ENCODE results near the gene TOP3B. TPM values are rescaled to one million over a fixed set of nuclear protein-coding genes. Genes with fewer than 3 reads are reported as not detected.
A peak's percentile ranks its signal among the peaks of the same experiment; 100 is the strongest.

TOP3B gene
- total and polyA plus RNA-seq, 2 donors (not counting 1 experiment from before 2014, with no cell fraction given): 7.4 to 16.5 TPM

DNA sequence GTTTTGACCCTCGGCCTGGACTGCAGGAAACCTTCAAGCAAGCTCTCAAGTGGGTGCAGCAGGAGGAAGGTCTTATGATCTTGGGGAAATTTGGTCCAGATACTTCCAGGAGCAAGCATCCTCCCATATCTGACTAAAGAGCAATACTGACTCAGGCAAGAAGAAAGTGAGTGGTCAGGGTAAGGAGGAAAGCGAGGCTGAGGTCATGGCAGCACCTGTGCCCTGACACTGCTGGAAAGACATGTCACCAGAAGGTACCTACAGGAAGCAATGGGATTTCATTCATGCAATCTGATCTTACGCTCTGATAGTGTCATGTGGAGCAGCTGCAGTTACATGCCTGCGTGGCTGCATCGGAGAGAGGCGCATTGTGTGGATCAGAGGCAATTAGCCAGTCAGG lies 6.5 kb upstream of the TOP3B start:
- Histone ChIP-seq H3K27me3 (ENCODE audit: control insufficient read depth, insufficient read depth, low read length) (peaks cover 12% of the 10 kb centered on the region), H2AFZ (ENCODE audit: low read length) (no peak overlapping the region), H3K4me2 (ENCODE audit: extremely low read depth, insufficient read depth, low read length) (no peak overlapping the region), H3K9ac (ENCODE audit: insufficient read depth, low read length) (no peak overlapping the region), H3K79me2 (ENCODE audit: control insufficient read depth, insufficient read depth, low read length) (no peaks in the 10 kb centered on the region), H3K27ac (ENCODE audit: insufficient read depth, low read length) (no peak overlapping the region), H3K9me3 (ENCODE audit: control insufficient read depth, insufficient read depth, low read depth, low read length) (no peaks in the 10 kb centered on the region), H3K36me3 (ENCODE audit: control insufficient read depth, insufficient read depth, low read length) (no peaks in the 10 kb centered on the region), H3K4me1 (ENCODE audit: control insufficient read depth, extremely low read depth, insufficient read depth, low read length) (no peaks in the 10 kb centered on the region), H4K20me1 (ENCODE audit: control insufficient read depth, extremely low read depth, insufficient read depth, low read length) (no peaks in the 10 kb centered on the region), H3K4me3 (replicated peaks in 1 of 4; ENCODE audit: control extremely low read depth in 1 of 4, insufficient read depth in 1 of 4, low read depth in 3 of 4, low read length in 4 of 4) (no peak overlapping the region)
- no peak for DNase-seq (ENCODE audit: low read depth in 2 of 2)
- TF ChIP-seq, protein P1, sequence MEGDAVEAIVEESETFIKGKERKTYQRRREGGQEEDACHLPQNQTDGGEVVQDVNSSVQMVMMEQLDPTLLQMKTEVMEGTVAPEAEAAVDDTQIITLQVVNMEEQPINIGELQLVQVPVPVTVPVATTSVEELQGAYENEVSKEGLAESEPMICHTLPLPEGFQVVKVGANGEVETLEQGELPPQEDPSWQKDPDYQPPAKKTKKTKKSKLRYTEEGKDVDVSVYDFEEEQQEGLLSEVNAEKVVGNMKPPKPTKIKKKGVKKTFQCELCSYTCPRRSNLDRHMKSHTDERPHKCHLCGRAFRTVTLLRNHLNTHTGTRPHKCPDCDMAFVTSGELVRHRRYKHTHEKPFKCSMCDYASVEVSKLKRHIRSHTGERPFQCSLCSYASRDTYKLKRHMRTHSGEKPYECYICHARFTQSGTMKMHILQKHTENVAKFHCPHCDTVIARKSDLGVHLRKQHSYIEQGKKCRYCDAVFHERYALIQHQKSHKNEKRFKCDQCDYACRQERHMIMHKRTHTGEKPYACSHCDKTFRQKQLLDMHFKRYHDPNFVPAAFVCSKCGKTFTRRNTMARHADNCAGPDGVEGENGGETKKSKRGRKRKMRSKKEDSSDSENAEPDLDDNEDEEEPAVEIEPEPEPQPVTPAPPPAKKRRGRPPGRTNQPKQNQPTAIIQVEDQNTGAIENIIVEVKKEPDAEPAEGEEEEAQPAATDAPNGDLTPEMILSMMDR (conservative IDR thresholded peaks at IDR 0.05 in 1 of 2, IDR thresholded peaks at IDR 0.05 in 1 of 2; ENCODE audit: low read depth in 1 of 2, low read length in 2 of 2): no peak
- TF ChIP-seq EZH2 (IDR thresholded peaks at IDR 0.05; ENCODE audit: low read length, missing control alignments): no peak

DNA sequence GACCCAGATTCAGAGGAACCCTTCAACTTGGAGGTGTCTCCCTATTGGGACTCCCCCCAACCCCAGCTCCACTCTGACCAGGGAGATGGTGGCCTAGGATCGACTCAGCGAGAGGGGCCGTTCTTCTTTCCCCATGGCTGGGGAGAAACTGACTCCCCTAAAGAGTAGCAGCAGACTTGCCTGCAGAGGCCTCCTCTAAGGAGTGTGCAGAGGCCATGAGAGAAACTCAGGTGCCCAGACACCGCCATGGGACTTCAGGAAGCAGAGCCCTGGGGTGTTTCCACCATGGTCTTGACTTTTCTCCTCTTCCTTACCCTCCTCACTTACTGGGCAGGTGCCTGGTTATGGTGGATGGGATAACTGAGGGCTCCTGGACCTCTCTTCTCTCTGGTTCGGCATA lies 2.6 kb upstream of the TOP3B start:
- Histone ChIP-seq H2AFZ (ENCODE audit: low read length) (no peak overlapping the region), H3K9ac (ENCODE audit: insufficient read depth, low read length) (no peak overlapping the region), H3K4me2 (ENCODE audit: extremely low read depth, insufficient read depth, low read length) (no peak overlapping the region), H4K20me1 (ENCODE audit: control insufficient read depth, extremely low read depth, insufficient read depth, low read length) (no peaks in the 10 kb centered on the region), H3K36me3 (ENCODE audit: control insufficient read depth, insufficient read depth, low read length) (no peaks in the 10 kb centered on the region), H3K79me2 (ENCODE audit: control insufficient read depth, insufficient read depth, low read length) (peaks cover 21% of the 10 kb centered on the region), H3K9me3 (ENCODE audit: control insufficient read depth, insufficient read depth, low read depth, low read length) (no peaks in the 10 kb centered on the region), H3K4me1 (ENCODE audit: control insufficient read depth, extremely low read depth, insufficient read depth, low read length) (peaks cover 3% of the 10 kb centered on the region), H3K27ac (ENCODE audit: insufficient read depth, low read length) (no peak overlapping the region), H3K4me3 (replicated peaks in 1 of 4; ENCODE audit: control extremely low read depth in 1 of 4, insufficient read depth in 1 of 4, low read depth in 3 of 4, low read length in 4 of 4) (no peak overlapping the region), H3K27me3 (ENCODE audit: control insufficient read depth, insufficient read depth, low read length) (peaks cover 8% of the 10 kb centered on the region)
- no peak for DNase-seq (ENCODE audit: low read depth in 2 of 2)
- TF ChIP-seq, protein P1 (conservative IDR thresholded peaks at IDR 0.05 in 1 of 2, IDR thresholded peaks at IDR 0.05 in 1 of 2; ENCODE audit: low read depth in 1 of 2, low read length in 2 of 2): no peak

- no peak overlapping the region for H2AFZ ChIP-seq (ENCODE audit: low read length)
- no peak for TF ChIP-seq EZH2 (IDR thresholded peaks at IDR 0.05; ENCODE audit: low read length, missing control alignments)
- TF ChIP-seq, protein P1 (conservative IDR thresholded peaks at IDR 0.05 in 1 of 2, IDR thresholded peaks at IDR 0.05 in 1 of 2; ENCODE audit: low read depth in 1 of 2, low read length in 2 of 2): peak; percentile 25 to 50
- peak in 1 of 2 donors; percentile 16 for DNase-seq (ENCODE audit: low read depth in 2 of 2)
Measured at GRCh38 chr22:21984793-21985192, 2.2 kb upstream of the TOP3B start.

More at GRCh38 chr22:21984793-21985192, 2.2 kb upstream of the TOP3B start:
- peaks cover 3% of the 10 kb centered on the region for H3K4me1 ChIP-seq (ENCODE audit: control insufficient read depth, extremely low read depth, insufficient read depth, low read length)
- H3K27me3 ChIP-seq (ENCODE audit: control insufficient read depth, insufficient read depth, low read length): peaks cover 8% of the 10 kb centered on the region
- H4K20me1 ChIP-seq (ENCODE audit: control insufficient read depth, extremely low read depth, insufficient read depth, low read length): no peaks in the 10 kb centered on the region
- no peak overlapping the region for H3K27ac ChIP-seq (ENCODE audit: insufficient read depth, low read length)
- H3K4me3 ChIP-seq (replicated peaks in 1 of 4; ENCODE audit: control extremely low read depth in 1 of 4, insufficient read depth in 1 of 4, low read depth in 3 of 4, low read length in 4 of 4): no peak overlapping the region
- no peaks in the 10 kb centered on the region for H3K9me3 ChIP-seq (ENCODE audit: control insufficient read depth, insufficient read depth, low read depth, low read length)
- H3K4me2 ChIP-seq (ENCODE audit: extremely low read depth, insufficient read depth, low read length): no peak overlapping the region
- no peak overlapping the region for H3K9ac ChIP-seq (ENCODE audit: insufficient read depth, low read length)
- no peaks in the 10 kb centered on the region for H3K36me3 ChIP-seq (ENCODE audit: control insufficient read depth, insufficient read depth, low read length)
- peaks cover 23% of the 10 kb centered on the region for H3K79me2 ChIP-seq (ENCODE audit: control insufficient read depth, insufficient read depth, low read length)

Data from fibroblast of lung (primary cell).